Measurements from ENCODE around the gene ZSWIM9. TPM values are rescaled to one million over a fixed set of nuclear protein-coding genes. Genes with fewer than 3 reads are reported as not detected.
"Not testable (repeated sequence)": the region's sequence is repeated elsewhere in the genome, so short reads cannot be mapped to it uniquely, and the experiment has no call there.

The ZSWIM9 gene
- total RNA-seq, 2 donors from 2014 or later = 10.6 to 13.1 TPM

GRCh38 chr19:48203794-48204628 is 33.5 kb downstream of the ZSWIM9 start:
- peak; percentile 93 to 94 for DNase-seq
- ATAC-seq (replicated peaks in 1 of 2) = peak; percentile 100
- H3K4me1 Mint-ChIP-seq (ENCODE audit: low read depth) = peaks cover 9% of the 10 kb centered on the region
- no peak overlapping the region for H3K27ac Mint-ChIP-seq
- H3K36me3 Mint-ChIP-seq (ENCODE audit: insufficient read depth in 2 of 2) = peaks cover 5 to 7% of the 10 kb centered on the region in 2 donors
- peaks cover 0 to 1% of the 10 kb centered on the region in 2 donors for H3K9me3 Mint-ChIP-seq
- H3K27me3 Mint-ChIP-seq (ENCODE audit: low read depth) = no peaks in the 10 kb centered on the region
- H3K4me3 Mint-ChIP-seq = no peak overlapping the region

- DNase-seq = no peak
- no peaks in the 10 kb centered on the region for H3K4me1 Mint-ChIP-seq (ENCODE audit: low read depth)
- peak overlapping the region; percentile 34 to 55 for H3K4me3 Mint-ChIP-seq
- peak overlapping the region; percentile 2 for H3K27ac Mint-ChIP-seq
- no peak for ATAC-seq (replicated peaks in 1 of 2)
- no peaks in the 10 kb centered on the region for H3K27me3 Mint-ChIP-seq (ENCODE audit: low read depth)
- H3K36me3 Mint-ChIP-seq (ENCODE audit: insufficient read depth in 2 of 2) = peaks cover 5 to 17% of the 10 kb centered on the region in 2 donors
- H3K9me3 Mint-ChIP-seq = peaks cover 0 to 1% of the 10 kb centered on the region in 2 donors
Measured at GRCh38 chr19:48206397-48207093, 36.1 kb downstream of the ZSWIM9 start.

GRCh38 chr19:48210005-48210404 is 39.5 kb downstream of the ZSWIM9 start:
- H3K27ac Mint-ChIP-seq = peak overlapping the region; percentile 10
- no peak overlapping the region for H3K4me3 Mint-ChIP-seq
- peaks cover 8 to 26% of the 10 kb centered on the region in 2 donors for H3K36me3 Mint-ChIP-seq (ENCODE audit: insufficient read depth in 2 of 2)
- H3K4me1 Mint-ChIP-seq (ENCODE audit: low read depth) = no peaks in the 10 kb centered on the region
- DNase-seq (no peak), ATAC-seq (replicated peaks in 1 of 2) (no peak)
- no peaks in the 10 kb centered on the region for H3K27me3 Mint-ChIP-seq (ENCODE audit: low read depth)
- peaks cover 0 to 1% of the 10 kb centered on the region in 2 donors for H3K9me3 Mint-ChIP-seq

- peaks cover 4% of the 10 kb centered on the region for H3K4me1 Mint-ChIP-seq (ENCODE audit: low read depth)
- no peak overlapping the region for H3K4me3 Mint-ChIP-seq
- H3K27ac Mint-ChIP-seq = no peak overlapping the region
- H3K36me3 Mint-ChIP-seq (ENCODE audit: insufficient read depth in 2 of 2) = peaks cover 9 to 28% of the 10 kb centered on the region in 2 donors
- no peaks in the 10 kb centered on the region for H3K9me3 Mint-ChIP-seq
- no peaks in the 10 kb centered on the region for H3K27me3 Mint-ChIP-seq (ENCODE audit: low read depth)
- DNase-seq (no peak), ATAC-seq (replicated peaks in 1 of 2) (no peak)
Measured at GRCh38 chr19:48213959-48214358, 43.5 kb downstream of the ZSWIM9 start.

- no peaks in the 10 kb centered on the region for H3K9me3 Mint-ChIP-seq
- H3K36me3 Mint-ChIP-seq (ENCODE audit: insufficient read depth in 2 of 2) = peaks cover 11 to 18% of the 10 kb centered on the region in 2 donors
- H3K4me3 Mint-ChIP-seq = no peak overlapping the region
- no peaks in the 10 kb centered on the region for H3K27me3 Mint-ChIP-seq (ENCODE audit: low read depth)
- ATAC-seq (replicated peaks in 1 of 2) = no peak
- no peak for DNase-seq
- H3K27ac Mint-ChIP-seq = no peak overlapping the region
- peaks cover 4% of the 10 kb centered on the region for H3K4me1 Mint-ChIP-seq (ENCODE audit: low read depth)
Measured at GRCh38 chr19:48216933-48217332, 46.5 kb downstream of the ZSWIM9 start.

GRCh38 chr19:48218997-48219396 is 48.5 kb downstream of the ZSWIM9 start:
- peaks cover 9 to 14% of the 10 kb centered on the region in 2 donors for H3K36me3 Mint-ChIP-seq (ENCODE audit: insufficient read depth in 2 of 2)
- H3K27ac Mint-ChIP-seq = no peak overlapping the region
- peaks cover 4% of the 10 kb centered on the region for H3K4me1 Mint-ChIP-seq (ENCODE audit: low read depth)
- no peaks in the 10 kb centered on the region for H3K27me3 Mint-ChIP-seq (ENCODE audit: low read depth)
- ATAC-seq (replicated peaks in 1 of 2) (no peak), DNase-seq (no peak)
- no peaks in the 10 kb centered on the region for H3K9me3 Mint-ChIP-seq
- no peak overlapping the region for H3K4me3 Mint-ChIP-seq

- not testable (repeated sequence) for H3K4me1 Mint-ChIP-seq (ENCODE audit: low read depth); H3K27ac Mint-ChIP-seq; H3K27me3 Mint-ChIP-seq (ENCODE audit: low read depth); ATAC-seq (replicated peaks in 1 of 2); H3K4me3 Mint-ChIP-seq; H3K9me3 Mint-ChIP-seq; DNase-seq
- peaks cover 4 to 18% of the 10 kb centered on the region in 2 donors for H3K36me3 Mint-ChIP-seq (ENCODE audit: insufficient read depth in 2 of 2)
Measured at GRCh38 chr19:48220784-48221183, 50.3 kb downstream of the ZSWIM9 start.

- no peaks in the 10 kb centered on the region for H3K4me1 Mint-ChIP-seq (ENCODE audit: low read depth)
- no peak for ATAC-seq (replicated peaks in 1 of 2)
- no peaks in the 10 kb centered on the region for H3K27me3 Mint-ChIP-seq (ENCODE audit: low read depth)
- no peak for DNase-seq
- H3K4me3 Mint-ChIP-seq = no peak overlapping the region
- peaks cover 5 to 17% of the 10 kb centered on the region in 2 donors for H3K36me3 Mint-ChIP-seq (ENCODE audit: insufficient read depth in 2 of 2)
- peak overlapping the region; percentile 56 for H3K27ac Mint-ChIP-seq
- H3K9me3 Mint-ChIP-seq = no peaks in the 10 kb centered on the region
Measured at GRCh38 chr19:48221628-48222027, 51.1 kb downstream of the ZSWIM9 start.

GRCh38 chr19:48230555-48231129 is 60.2 kb downstream of the ZSWIM9 start:
- peak; percentile 76 to 88 for ATAC-seq (replicated peaks in 1 of 2)
- H3K4me3 Mint-ChIP-seq = peak overlapping the region in 1 of 2 donors; percentile 13

GRCh38 chr19:48237057-48237456 is 66.6 kb downstream of the ZSWIM9 start:
- H3K4me3 Mint-ChIP-seq = no peak overlapping the region
- H3K9me3 Mint-ChIP-seq = no peaks in the 10 kb centered on the region
- DNase-seq (no peak), ATAC-seq (replicated peaks in 1 of 2) (no peak)
- peaks cover 26 to 45% of the 10 kb centered on the region in 2 donors for H3K36me3 Mint-ChIP-seq (ENCODE audit: insufficient read depth in 2 of 2)
- peaks cover 36% of the 10 kb centered on the region for H3K4me1 Mint-ChIP-seq (ENCODE audit: low read depth)
- H3K27me3 Mint-ChIP-seq (ENCODE audit: low read depth) = no peaks in the 10 kb centered on the region
- H3K27ac Mint-ChIP-seq = no peak overlapping the region

More at GRCh38 chr19:48230555-48231129, 60.2 kb downstream of the ZSWIM9 start:
- no peaks in the 10 kb centered on the region for H3K27me3 Mint-ChIP-seq (ENCODE audit: low read depth)
- peaks cover 28 to 52% of the 10 kb centered on the region in 2 donors for H3K36me3 Mint-ChIP-seq (ENCODE audit: insufficient read depth in 2 of 2)
- H3K4me1 Mint-ChIP-seq (ENCODE audit: low read depth) = peaks cover 30% of the 10 kb centered on the region
- peak overlapping the region; percentile 76 for H3K27ac Mint-ChIP-seq
- no peaks in the 10 kb centered on the region for H3K9me3 Mint-ChIP-seq
- peak; percentile 47 to 67 for DNase-seq

- Mint-ChIP-seq H3K36me3 (ENCODE audit: insufficient read depth in 2 of 2) (peaks cover 24 to 33% of the 10 kb centered on the region in 2 donors), H3K4me1 (ENCODE audit: low read depth) (peaks cover 38% of the 10 kb centered on the region), H3K27me3 (ENCODE audit: low read depth) (no peaks in the 10 kb centered on the region), H3K27ac (peak overlapping the region; percentile 79), H3K4me3 (peak overlapping the region in 1 of 2 donors; percentile 7), H3K9me3 (no peaks in the 10 kb centered on the region)
- peak; percentile 55 to 73 for ATAC-seq (replicated peaks in 1 of 2)
- DNase-seq = no peak
Measured at GRCh38 chr19:48239120-48239519, 68.6 kb downstream of the ZSWIM9 start.

GRCh38 chr19:48239582-48240141 is 69.2 kb downstream of the ZSWIM9 start:
- H3K27me3 Mint-ChIP-seq (ENCODE audit: low read depth) = no peaks in the 10 kb centered on the region
- peaks cover 44% of the 10 kb centered on the region for H3K4me1 Mint-ChIP-seq (ENCODE audit: low read depth)
- peak overlapping the region; percentile 0 for H3K27ac Mint-ChIP-seq
- DNase-seq (no peak), ATAC-seq (replicated peaks in 1 of 2) (no peak)
- peak overlapping the region in 1 of 2 donors; percentile 48 for H3K4me3 Mint-ChIP-seq
- no peaks in the 10 kb centered on the region for H3K9me3 Mint-ChIP-seq
- H3K36me3 Mint-ChIP-seq (ENCODE audit: insufficient read depth in 2 of 2) = peaks cover 26 to 33% of the 10 kb centered on the region in 2 donors

All from activated T-cell treated with anti-CD3 and anti-CD28 coated beads, Interleukin-2, amount 50 U/mL, for 72 hours (primary cell).